Gastroesophageal sphincter (tissue), 3 donors: ENCODE data around the gene AUNIP.

Experiments
- CTCF ChIP-seq, 4 experiments: fragments of 200-600 bp in 2 of 4; fragments of 450-650 bp in 2 of 4; sonication (generic) in 1 of 4; IDR thresholded peaks; one replicate each; pipeline ENCODE4 v1.5.1; 2017 to 2019; ENCODE audit warnings: antibody characterized with exemption in 4 of 4, mild to moderate bottlenecking in 2 of 4, moderate library complexity in 2 of 4
- EP300 ChIP-seq: sonication (generic); formaldehyde crosslinking; IDR thresholded peaks from one replicate; pipeline ENCODE4 v1.6.1; 2017; ENCODE audit warnings: antibody characterized with exemption, mild to moderate bottlenecking
- POLR2A ChIP-seq, 2 donors: fragments of 450-650 bp; IDR thresholded peaks; one replicate each; pipeline ENCODE4 v1.6.1; 2017; ENCODE audit warnings: antibody characterized with exemption in 2 of 2, mild to moderate bottlenecking in 2 of 2, moderate library complexity in 1 of 2

- TF ChIP-seq CTCF (IDR thresholded peaks at IDR 0.05), result no peak
- no peak for TF ChIP-seq POLR2A (IDR thresholded peaks at IDR 0.05)
- TF ChIP-seq EP300, result no peak
These were observed 71.5 kb downstream of the AUNIP start for GRCh38 chr1:25787760-25788166.
